Measurements from ENCODE around the gene USP7.

Gene USP7

GRCh38 chr16:8890549-8890921, 73.2 kb downstream of the USP7 start:
- no peak for TF ChIP-seq EZH2 (optimal IDR thresholded peaks at IDR 0.05; ENCODE audit: low read depth, low read length)
- no peak for TF ChIP-seq EZH2phosphoT487 (IDR thresholded peaks at IDR 0.05; ENCODE audit: low read length)
- TF ChIP-seq, protein P1, sequence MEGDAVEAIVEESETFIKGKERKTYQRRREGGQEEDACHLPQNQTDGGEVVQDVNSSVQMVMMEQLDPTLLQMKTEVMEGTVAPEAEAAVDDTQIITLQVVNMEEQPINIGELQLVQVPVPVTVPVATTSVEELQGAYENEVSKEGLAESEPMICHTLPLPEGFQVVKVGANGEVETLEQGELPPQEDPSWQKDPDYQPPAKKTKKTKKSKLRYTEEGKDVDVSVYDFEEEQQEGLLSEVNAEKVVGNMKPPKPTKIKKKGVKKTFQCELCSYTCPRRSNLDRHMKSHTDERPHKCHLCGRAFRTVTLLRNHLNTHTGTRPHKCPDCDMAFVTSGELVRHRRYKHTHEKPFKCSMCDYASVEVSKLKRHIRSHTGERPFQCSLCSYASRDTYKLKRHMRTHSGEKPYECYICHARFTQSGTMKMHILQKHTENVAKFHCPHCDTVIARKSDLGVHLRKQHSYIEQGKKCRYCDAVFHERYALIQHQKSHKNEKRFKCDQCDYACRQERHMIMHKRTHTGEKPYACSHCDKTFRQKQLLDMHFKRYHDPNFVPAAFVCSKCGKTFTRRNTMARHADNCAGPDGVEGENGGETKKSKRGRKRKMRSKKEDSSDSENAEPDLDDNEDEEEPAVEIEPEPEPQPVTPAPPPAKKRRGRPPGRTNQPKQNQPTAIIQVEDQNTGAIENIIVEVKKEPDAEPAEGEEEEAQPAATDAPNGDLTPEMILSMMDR (IDR thresholded peaks at IDR 0.05; ENCODE audit: low read length), result no peak
- no peaks in the 10 kb centered on the region for H4K20me1 ChIP-seq (ENCODE audit: insufficient read depth, low read length)

GRCh38 chr16:8889893-8890548, 73.7 kb downstream of the USP7 start:
- peaks cover 3% of the 10 kb centered on the region; the same call in 1 of the 2 replicates for H3F3A ChIP-seq (ENCODE audit: insufficient read depth, low read length)
- no peak overlapping the region for H3K9ac ChIP-seq (ENCODE audit: low read length)
- DNase-seq, result no peak
- no peaks in the 10 kb centered on the region for H4K20me1 ChIP-seq (ENCODE audit: insufficient read depth, low read length)
- TF ChIP-seq, protein P1 (IDR thresholded peaks at IDR 0.05; ENCODE audit: low read length), result no peak
- no peak for TF ChIP-seq EZH2 (optimal IDR thresholded peaks at IDR 0.05; ENCODE audit: low read depth, low read length)
- no peak for TF ChIP-seq EZH2phosphoT487 (IDR thresholded peaks at IDR 0.05; ENCODE audit: low read length)
- H3K4me2 ChIP-seq (ENCODE audit: low read depth, low read length), result no peak overlapping the region
- no peak overlapping the region for H2AFZ ChIP-seq (ENCODE audit: low read length)
- no peaks in the 10 kb centered on the region for H3K9me2 ChIP-seq (replicated peaks; ENCODE audit: insufficient read depth, low read length)
- no peaks in the 10 kb centered on the region for H3K27me3 ChIP-seq (replicated peaks; ENCODE audit: insufficient read depth, low read length)
- no peak overlapping the region for H3K27ac ChIP-seq (ENCODE audit: low read length)
- H3K9me3 ChIP-seq (replicated peaks; ENCODE audit: insufficient read depth, low read length), result no peaks in the 10 kb centered on the region
- no peaks in the 10 kb centered on the region for H3K4me1 ChIP-seq (ENCODE audit: low read length)
- no peak overlapping the region for H3K4me3 ChIP-seq (ENCODE audit: low read length)
- peaks cover 10% of the 10 kb centered on the region; the same call in 1 of the 2 replicates for H3K79me2 ChIP-seq (ENCODE audit: low read length)
- peaks cover 16% of the 10 kb centered on the region for H3K36me3 ChIP-seq (replicated peaks; ENCODE audit: insufficient read depth, low read length)

More at GRCh38 chr16:8890549-8890921, 73.2 kb downstream of the USP7 start:
- no peaks in the 10 kb centered on the region for H3K27me3 ChIP-seq (replicated peaks; ENCODE audit: insufficient read depth, low read length)
- no peak overlapping the region for H3K9ac ChIP-seq (ENCODE audit: low read length)
- H2AFZ ChIP-seq (ENCODE audit: low read length), result no peak overlapping the region
- no peaks in the 10 kb centered on the region for H3K9me2 ChIP-seq (replicated peaks; ENCODE audit: insufficient read depth, low read length)
- peaks cover 18% of the 10 kb centered on the region for H3K36me3 ChIP-seq (replicated peaks; ENCODE audit: insufficient read depth, low read length)
- H3K79me2 ChIP-seq (ENCODE audit: low read length), result peaks cover 10% of the 10 kb centered on the region; the same call in 1 of the 2 replicates
- no peak overlapping the region for H3K4me3 ChIP-seq (ENCODE audit: low read length)
- no peak overlapping the region for H3K4me2 ChIP-seq (ENCODE audit: low read depth, low read length)
- H3K27ac ChIP-seq (ENCODE audit: low read length), result no peak overlapping the region
- no peaks in the 10 kb centered on the region for H3K4me1 ChIP-seq (ENCODE audit: low read length)
- peaks cover 3% of the 10 kb centered on the region; the same call in 1 of the 2 replicates for H3F3A ChIP-seq (ENCODE audit: insufficient read depth, low read length)
- DNase-seq, result no peak
- H3K9me3 ChIP-seq (replicated peaks; ENCODE audit: insufficient read depth, low read length), result no peaks in the 10 kb centered on the region

GRCh38 chr16:8888951-8889892, 74.5 kb downstream of the USP7 start:
- Histone ChIP-seq H3K79me2 (ENCODE audit: low read length) (peaks cover 8% of the 10 kb centered on the region; the same call in 1 of the 2 replicates), H3K9me3 (replicated peaks; ENCODE audit: insufficient read depth, low read length) (no peaks in the 10 kb centered on the region), H3K4me3 (ENCODE audit: low read length) (no peak overlapping the region), H3F3A (ENCODE audit: insufficient read depth, low read length) (peaks cover 3% of the 10 kb centered on the region; the same call in 1 of the 2 replicates), H2AFZ (ENCODE audit: low read length) (no peak overlapping the region), H3K27me3 (replicated peaks; ENCODE audit: insufficient read depth, low read length) (no peaks in the 10 kb centered on the region), H3K9me2 (replicated peaks; ENCODE audit: insufficient read depth, low read length) (no peaks in the 10 kb centered on the region), H3K4me2 (ENCODE audit: low read depth, low read length) (no peak overlapping the region), H3K9ac (ENCODE audit: low read length) (no peak overlapping the region), H4K20me1 (ENCODE audit: insufficient read depth, low read length) (no peaks in the 10 kb centered on the region), H3K4me1 (ENCODE audit: low read length) (no peaks in the 10 kb centered on the region), H3K36me3 (replicated peaks; ENCODE audit: insufficient read depth, low read length) (peaks cover 12% of the 10 kb centered on the region), H3K27ac (ENCODE audit: low read length) (no peak overlapping the region)
- TF ChIP-seq, protein P1 (IDR thresholded peaks at IDR 0.05; ENCODE audit: low read length), result no peak
- TF ChIP-seq EZH2phosphoT487 (IDR thresholded peaks at IDR 0.05; ENCODE audit: low read length) (no peak), EZH2 (optimal IDR thresholded peaks at IDR 0.05; ENCODE audit: low read depth, low read length) (no peak)
- DNase-seq, result no peak
